NCI-H446 (cell line): ENCODE data around the gene EID3.
"Not testable (repeated sequence)": the region's sequence is repeated elsewhere in the genome, so short reads cannot be mapped to it uniquely, and the experiment has no call there.

ENCODE experiments used
- DNase-seq, 2 experiments: peaks; one replicate each; lab custom pipeline; 2025; lab: John Stamatoyannopoulos, UW

The EID3 gene

DNA sequence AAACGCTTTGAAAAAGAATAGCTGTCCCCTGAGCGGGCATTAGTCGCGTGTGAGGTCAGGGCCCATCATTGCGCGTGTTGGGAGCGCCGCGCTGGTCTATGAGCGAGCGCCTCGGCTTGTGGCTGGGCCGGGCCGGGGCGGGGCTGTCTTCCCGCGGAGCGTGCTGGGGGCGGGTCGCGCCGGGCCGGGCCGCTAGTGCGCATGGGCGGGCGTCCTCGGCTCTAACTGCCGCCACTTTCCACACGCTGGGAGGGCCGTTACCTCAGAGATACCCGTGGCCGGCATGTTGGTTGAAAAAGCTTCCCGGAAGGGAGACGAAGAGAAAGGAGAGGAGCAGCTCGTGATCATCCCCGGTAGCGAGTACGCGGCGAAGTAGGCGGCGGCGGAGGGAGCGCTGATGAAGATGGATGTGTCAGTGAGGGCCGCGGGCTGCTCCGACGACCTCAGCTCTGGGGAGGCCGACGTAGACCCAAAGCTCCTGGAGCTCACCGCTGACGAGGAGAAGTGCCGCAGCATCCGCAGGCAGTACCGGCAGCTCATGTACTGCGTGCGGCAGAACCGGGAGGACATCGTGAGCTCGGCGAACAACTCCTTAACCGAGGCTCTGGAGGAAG, at the start of gene EID3:
TSS of gene EID3 (plus strand) at position 202 of the 614 bp plus-strand sequence. CDS start at position 398, 196 bp downstream.
- no peak for DNase-seq

DNA sequence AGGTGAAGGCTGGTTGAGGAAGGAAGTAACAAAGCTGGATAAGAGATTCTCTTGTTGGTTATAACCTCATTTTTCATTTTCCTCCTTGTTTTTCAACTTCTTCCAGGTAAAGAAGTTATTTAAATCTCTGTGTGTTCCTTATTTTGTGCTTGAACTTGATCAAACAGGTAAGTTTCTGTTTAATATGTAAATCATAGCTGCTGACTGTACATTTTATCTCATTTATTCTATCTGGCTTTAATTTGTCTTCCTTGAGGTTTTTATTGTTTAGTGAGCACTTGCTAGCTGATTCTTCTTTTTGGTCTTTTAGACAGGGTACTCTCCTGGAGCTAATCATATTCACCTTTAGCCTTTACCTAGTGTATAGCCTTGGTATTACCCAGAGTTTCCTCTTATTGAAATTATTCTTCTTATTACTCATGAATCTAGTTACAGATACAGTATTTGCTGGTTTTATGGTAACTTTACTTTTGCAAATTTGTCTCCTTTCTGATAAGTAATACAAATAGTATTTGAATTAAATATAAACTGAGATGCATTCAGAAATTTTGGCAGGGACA, 45.5 kb upstream of the EID3 start:
- no peak for DNase-seq

DNA sequence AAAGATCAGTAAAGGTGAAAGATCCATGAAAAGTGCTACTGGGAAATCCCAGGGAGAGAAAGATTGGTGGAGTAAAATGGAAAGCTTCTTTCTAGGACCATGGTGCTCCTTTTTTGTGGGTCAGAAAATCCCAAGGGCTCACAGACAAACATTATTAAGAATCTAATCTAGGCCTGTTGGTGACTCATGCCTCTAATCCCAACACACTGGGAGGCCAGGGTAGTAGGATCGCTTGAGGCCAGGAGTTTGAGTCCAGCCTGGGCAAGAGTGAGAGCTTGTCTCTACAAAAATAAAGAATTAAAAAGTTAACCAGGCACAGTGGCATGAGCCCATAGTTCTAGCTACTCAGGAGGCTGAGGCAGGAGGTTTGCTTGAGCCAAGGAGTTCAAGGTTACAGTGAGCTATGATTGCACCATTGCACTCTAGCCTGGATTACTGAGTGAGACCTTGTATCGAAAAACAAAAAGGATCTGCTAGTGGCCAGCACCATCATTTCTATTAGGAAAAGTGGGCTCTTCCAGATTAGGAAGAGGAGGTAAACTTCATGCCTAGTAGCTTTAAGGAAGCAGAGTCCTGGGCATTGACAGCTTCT, 45.0 kb upstream of the EID3 start:
- no peak for DNase-seq

DNA sequence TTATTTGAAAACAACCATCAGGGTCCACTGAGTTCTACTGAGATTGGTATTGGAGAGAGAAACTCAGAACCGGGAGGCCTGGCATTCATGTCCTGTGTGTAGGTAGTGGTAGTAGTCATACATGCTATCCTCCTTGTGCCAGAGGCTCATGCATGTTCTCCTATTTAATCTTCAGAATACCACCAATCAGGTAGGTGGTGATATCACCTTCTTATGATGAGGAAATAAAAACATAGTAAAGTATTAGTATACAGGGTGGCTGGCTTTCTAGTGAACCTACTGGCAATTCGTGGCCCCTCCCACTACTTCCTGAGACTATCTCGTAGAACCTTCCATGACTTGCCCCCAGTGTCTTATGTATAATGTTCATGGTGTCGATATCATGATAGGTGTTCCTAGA, 40.5 kb upstream of the EID3 start:
- no peak for DNase-seq

DNA sequence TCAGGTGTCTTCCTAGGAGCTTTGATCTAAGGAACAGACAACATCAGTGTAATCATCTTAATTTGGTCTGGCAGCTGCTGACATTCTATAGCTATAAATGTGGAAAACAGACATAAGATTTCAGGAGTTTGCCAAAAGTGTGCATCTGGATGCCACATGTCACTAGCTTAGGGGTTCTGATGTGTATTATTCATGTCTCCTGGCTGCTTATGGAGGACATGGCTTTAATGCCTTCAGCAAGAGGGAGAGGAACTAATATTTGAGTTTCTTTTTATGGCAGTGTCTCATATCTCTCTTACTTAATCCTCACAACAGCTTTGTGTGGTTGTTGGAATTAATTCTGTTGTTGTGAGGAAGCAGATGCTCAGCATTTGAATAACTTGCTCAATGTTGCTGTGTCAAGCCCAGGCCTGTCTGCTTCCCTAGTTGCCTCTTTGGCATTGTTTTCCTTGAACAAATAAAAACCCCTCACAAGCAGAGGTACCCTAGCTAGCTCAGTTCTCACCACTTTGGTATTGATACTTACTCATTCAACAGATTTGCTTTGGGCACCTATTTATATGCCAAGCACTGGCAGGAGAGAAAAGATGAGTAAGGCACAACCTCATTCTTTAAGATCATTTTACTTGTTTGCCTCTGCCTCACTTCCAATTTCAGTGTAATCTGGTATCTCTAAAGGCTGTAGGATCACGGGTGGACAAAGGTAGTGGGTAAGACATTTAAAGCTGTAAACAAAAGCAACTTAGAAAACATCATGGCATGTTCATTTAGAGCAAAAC, 39.8 kb upstream of the EID3 start:
- peak; percentile 40 to 45 for DNase-seq

DNA sequence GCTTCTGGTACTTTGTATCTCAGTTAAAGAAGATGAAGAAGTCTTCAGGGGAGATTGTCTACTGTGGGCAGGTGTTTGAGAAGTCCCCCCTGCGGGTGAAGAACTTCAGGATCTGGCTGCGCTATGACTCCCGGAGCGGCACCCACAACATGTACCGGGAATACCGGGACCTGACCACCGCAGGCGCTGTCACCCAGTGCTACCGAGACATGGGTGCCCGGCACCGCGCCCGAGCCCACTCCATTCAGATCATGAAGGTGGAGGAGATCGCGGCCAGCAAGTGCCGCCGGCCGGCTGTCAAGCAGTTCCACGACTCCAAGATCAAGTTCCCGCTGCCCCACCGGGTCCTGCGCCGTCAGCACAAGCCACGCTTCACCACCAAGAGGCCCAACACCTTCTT, 38.1 kb upstream of the EID3 start:
- DNase-seq = not testable (repeated sequence)

DNA sequence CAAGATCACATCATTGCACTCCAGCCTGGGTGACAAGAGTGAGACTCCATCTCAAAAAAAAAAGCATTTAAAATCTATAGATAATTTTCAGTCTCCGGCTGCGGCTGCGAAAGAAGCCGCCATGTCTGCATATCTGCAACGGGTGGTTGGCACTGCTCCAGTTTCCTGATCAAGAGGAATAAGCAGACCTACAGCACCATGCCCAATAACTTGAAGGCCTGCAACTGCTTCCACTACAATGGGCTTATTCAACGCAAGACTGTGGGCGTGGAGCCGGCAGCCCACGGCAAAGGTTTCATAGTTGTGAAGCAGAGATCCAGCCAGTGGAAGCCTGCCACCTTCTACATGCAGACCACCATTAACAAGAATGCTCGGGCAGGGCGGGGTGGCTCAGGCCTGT, 30.6 kb upstream of the EID3 start:
- no peak for DNase-seq

DNA sequence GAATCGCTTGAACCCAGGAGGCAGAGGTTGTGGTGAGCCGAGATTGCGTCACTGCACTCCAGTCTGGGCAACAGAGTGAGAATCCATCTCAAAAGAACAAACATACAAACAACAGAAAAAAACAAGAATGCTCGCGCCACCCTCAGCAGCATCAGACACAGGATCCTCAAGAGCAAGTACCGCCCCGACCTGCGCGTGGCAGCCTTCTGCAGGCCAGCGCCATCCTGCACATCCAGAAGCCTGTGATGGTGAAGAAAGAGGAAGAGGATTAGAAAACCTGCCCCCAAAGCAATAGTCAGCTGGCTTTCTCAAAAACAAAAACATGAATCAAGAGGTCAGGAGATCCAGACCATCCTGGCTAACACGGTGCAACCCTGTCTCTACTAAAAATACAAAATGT, 30.0 kb upstream of the EID3 start:
- DNase-seq = no peak

DNA sequence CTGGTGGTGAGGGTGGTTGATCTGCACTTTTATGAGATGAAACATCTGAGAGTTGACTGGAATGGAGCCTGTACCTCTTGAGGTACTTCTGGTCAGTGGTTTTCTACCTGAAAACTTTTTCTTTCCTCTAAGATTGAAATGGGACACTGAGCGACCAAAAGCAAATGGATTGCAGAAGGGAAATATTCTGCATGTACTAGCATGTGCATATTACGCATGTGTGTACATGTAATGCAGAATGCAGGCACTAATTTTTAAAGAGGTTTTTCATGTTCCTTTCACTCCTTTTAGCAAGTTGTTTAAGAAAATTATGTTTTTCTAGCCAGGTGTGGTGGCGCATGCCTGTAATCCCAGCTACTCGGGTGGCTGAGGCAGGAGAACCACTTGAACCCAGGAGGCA, 28.7 kb upstream of the EID3 start:
- no peak for DNase-seq

DNA sequence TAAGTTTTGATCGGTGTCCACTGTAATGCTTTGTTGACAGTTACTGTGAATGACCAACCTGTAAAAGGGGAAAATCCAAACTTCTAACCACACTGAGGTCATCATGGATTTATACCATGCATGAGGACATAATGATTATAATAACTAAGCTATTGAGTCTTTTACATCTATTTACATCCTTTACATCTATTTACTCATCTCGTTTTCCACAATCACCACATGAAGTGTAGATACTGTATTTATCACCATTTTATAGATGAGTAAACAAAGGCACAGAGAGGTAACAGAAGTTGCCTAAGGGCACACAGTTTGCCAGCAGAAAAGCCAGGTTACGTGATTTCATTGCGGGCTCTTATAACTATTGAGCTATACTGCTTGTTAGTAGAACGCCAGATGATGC, 27.9 kb upstream of the EID3 start:
- DNase-seq = no peak

DNA sequence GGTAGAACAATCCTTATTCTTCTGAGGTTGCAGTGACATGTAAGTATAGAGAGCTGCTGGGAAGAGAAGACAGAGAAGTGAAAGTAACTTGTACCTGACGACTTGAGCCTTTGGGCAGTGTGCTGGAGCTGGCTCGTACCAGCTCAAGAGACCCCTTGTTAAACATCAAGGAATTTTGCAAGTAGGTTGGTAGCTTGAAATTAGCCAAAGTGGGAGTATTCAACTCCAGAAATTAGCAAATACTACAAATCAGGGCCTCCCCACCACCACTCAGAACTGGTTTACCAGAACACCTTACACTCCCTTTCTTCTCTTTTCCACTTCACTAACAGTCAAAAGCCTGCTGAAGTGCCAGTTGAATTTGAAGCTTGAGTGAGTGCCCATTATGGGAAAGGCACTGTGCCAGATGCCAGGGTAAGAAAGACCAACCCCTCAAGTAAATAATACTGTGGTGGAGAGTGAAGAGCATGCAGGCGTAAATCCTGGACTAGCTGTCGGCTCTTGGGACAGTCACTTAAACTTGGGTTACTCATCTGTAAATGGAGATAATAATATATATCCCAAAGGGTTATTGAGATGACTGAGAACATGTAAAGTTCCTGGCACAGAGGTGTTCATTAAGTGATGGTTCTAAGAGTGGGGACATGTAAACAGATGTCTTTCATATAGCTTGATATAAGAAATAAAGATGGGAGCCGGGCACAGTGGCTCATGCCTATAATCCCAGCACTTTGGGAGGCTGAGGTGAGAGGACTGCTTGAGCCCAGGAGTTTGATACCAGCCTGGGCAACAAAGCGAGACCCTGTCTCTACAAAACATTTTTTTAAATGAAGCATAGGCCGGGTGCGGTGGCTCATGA, 27.0 kb upstream of the EID3 start:
- DNase-seq = peak; percentile 70 to 76

DNA sequence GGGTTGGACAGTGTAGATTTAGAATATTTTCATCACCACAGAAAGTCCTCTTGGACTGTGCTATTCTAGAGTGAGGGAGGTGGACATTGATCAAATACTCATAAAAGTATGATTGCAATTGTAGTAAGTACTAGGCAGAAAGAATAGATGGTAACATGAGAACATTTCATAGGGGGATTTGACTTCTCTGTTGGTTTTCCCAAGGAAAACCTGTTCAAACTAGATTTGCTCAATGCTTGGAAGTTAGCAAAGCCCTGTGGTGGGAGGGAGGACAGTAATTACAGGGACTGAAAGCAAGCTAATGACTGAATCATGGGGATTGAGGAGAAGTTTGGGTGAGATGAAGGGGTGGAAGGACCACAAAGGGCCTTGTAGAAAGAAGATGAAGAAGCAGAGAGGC, 24.4 kb upstream of the EID3 start:
- DNase-seq = no peak

DNA sequence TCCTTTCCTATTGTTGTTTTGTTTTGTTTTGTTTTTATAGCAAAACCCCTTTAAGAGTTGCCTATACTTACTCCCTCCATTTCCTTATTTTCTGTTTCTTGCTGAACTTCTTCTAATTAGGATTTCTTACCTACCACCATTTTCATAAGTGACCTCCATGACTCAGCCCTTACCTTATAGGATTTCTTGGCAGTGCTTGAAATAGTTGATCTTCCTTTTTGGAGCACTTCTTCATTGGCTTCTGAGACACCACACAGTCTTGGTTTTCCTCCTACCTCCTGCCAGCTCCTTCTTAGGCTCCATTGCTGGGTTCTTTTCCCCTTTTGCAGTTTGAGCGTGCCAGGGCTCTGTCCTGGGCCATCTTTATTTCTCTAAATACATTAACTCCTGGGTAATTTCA, 23.4 kb upstream of the EID3 start:
- DNase-seq = no peak

DNA sequence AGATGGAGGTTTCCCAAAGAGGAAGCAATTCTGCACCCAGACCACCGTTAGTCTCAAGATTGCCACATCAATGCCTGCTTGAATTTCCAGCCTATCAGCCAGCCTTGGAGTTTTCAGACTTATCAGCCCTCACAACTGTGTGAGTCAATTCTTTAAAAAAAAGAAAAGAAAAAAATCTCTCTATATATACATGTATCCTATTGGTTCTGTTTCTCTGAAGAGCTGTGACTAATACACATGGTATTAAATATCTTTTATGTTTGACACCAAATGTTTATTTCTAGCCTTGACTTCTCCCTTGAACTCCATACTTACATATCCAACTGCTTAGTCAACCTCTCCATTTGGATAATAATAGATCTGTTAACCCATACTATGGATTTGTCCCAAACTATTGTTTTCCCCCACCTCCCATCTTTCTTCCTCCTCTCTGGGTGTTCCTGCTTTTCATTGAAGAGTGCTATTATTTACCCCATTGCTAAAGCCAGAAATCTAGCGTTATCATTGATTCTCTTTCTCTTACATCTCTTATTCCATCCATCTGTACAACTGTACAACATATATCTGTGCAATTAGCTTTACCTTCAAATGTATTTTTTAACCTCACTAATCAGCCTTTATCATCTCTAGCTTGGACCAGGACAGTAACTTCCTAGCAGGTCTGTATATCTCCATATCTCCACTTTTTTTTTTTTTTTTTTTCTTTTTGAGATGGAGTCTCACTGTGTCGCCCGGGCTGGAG, 22.7 kb upstream of the EID3 start:
- DNase-seq = no peak

DNA sequence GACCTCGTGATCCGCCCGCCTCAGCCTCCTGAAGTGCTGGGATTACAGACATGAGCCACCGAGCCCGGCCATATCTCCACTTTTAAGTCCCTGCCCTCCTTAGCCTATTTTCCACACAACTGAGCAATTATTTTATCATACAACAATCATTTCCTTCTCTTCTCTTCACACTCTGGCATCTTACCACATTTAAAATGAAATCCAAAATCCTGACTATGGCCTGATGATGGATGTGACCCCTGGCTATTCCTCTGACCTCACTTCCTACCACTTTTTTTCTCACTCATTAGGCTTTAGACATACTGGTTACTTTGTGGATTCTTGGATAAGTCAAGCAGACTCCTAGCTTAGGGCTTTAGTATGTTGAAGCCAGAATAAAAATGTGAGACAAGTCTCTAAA, 21.9 kb upstream of the EID3 start:
- no peak for DNase-seq

DNA sequence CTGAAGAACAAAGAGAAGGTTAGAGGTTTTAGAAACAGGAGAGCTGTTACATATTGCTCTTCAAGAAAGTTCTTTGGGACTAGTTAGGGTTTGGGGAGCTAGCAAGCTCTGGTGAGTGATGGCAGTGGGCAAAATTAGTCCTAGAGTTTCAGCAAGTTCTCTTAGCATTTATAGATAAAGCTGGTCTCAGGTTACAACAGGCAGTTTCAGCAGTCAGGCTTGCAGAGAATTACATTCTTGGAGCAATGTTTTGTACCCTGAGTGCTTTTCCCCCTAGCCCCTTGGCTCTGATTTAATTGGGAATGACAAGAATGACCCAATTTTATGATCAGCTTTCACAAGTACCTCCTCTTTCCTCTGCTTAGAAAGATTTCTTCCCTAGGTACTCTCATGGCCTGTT, 21.4 kb upstream of the EID3 start:
- no peak for DNase-seq

DNA sequence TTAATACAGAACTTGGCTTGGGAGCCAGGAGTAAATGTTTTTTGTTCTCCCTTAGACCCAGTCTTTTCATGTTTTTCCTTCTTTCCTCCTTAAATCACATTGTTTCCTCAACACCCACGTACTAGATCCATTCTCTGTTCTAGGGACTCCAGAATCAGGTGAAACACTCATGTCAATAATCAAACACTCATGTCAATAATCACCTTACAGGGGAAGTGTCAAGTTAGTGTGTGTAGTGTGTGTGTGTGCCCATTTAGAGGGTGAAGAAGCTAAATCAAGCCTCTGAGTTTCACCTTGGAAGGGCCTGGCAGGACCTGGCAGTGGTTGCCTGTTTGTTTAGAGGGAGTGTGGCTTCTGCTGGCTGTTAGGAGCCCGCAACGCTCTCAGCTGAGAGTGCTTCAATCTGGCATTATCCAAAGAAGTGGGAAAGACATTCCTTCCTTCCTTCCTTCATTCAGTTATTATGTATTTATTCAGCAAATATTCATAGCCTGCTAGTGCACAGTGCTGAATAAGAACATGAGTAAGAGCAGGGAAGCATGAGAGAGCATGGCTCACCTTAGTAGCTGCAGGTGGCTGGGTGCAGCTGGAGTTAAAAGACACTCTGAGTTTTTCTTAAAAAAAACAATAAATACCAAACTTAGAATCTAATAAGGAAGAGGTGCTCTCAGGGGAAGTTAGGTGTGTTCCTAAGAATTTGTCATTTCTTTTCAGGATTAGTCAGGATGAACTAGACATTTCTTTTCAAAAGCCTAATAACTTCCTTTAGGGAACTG, 17.6 kb upstream of the EID3 start:
- no peak for DNase-seq

DNA sequence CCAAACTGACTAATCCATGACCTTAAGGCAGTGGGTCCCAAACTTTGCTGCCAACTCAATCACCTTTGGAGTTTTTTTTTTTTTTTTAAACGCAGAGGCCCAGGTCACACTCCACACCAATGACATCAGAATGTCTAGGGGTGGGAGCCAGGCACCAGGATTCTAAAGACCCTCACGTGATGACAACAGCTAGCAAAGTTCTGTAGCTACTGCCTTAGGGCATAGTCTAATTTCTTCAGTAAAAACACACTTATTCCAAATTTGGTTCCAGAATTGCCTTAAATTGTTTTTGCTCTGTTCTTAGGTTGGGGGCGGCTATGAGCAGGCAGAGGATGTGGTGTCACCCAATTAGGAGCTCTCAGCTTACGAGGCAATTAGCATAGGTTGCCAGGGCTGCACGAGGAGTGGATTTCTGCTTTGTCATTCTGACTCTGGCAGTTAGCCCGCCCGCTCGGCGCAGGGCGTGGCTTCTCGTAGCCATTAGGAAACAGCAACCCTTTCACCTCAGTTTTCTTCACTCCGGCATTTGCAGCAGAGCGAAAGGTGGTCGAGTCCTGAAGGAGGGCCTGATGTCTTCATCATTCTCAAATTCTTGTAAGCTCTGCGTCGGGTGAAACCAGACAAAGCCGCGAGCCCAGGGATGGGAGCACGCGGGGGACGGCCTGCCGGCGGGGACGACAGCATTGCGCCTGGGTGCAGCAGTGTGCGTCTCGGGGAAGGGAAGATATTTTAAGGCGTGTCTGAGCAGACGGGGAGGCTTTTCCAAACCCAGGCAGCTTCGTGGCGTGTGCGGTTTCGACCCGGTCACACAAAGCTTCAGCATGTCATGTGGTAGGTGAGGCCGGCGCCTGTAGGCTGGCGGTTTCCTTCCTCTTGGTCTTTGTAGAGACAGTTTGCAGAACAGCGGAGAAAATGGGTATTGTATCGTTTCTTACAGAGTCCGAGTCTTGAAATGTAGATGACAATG, 16.7 kb upstream of the EID3 start:
- DNase-seq = peak; percentile 95 to 96

DNA sequence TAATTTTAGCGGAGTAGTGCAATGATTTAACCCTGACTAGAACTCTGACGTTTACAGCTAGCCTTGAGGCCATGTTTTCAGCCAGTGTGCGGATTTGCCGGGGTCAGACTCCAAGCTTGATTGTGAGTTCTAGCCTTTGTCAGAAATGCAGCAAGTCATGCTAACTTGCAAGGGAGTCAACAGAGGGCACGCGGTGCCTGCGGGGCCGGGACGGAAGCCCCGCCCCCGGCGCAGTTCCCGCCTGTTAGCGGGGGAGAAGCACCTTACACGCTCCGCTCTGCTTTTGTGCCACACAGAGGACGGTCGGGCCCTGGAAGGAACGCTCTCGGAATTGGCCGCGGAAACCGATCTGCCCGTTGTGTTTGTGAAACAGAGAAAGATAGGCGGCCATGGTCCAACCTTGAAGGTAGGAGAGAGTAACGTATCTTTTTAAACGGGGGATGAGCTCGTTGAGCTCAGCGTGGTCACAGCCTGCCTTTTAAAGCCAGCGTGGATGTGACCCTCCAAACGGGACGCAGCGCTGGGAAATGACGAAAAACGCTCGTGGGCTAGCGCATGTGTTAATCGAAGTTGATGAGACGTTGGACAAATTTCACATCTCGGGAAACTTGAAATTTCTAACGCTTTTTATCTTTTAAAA, 14.8 kb upstream of the EID3 start:
- peak; percentile 58 to 91 for DNase-seq
